Measurements from ENCODE around the gene AUNIP.

AUNIP gene

DNA sequence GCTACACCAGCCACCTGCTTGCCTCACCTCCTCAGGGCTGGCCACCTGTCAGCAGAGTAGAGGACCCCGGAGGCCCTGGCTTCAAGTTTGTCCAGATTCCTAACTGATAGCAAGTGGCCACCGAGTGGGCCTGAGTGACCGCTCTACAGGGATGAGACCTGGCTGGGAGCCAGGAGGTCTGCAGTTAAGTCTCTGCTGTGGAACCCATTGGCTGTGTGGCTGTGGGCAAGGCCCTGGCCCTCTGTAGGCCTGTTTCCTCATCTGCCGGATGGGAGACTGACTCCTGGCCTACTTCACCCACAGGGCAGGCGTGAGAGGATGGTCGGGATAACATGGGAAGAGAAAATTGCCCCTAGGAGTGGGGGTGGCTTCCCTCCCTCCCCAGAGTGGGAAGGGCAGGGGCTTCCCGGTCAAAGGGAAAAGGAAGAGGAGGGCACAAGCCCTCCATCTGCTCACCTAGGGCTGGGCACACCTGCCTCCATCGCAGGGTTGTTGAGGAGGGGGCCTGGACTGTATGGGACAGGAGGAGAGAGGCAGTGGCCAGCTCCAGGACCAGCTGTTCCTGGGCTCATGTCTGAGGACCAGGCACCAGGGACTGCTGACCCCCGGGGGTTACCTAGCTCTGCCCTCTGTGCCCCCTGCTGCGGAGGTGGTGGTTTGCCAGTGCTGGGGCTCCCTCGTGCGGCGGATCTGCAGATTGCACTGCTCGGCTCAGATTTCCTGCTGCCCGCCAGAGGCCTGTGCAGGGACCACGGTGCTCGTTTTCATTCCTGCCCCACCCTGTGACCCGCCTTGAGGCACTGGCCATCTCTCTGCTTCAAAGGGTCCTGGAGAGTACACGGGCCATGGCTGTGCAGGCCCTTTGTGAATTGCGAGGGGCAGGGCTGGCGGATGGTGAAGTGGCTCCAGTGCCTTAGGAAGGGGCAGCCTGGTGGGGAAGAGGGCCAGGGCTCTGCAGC, 48.6 kb downstream of the AUNIP start:
- H3K4me3 ChIP-seq, result no peak overlapping the region
- in situ Hi-C loops (cut with MboI; ENCODE audit: low sequenced_read_pairs), result loop anchor here (10.0 to 25.0 kb wide), 2 partner anchors 398 to 566 kb away; partner anchors contain the start of genes RHCE and RSRP1
- no peaks in the 10 kb centered on the region for H3K9me3 ChIP-seq
- DNase-seq (ENCODE audit: low spot score in 2 of 2), result peak; percentile 35 to 89
- H3K4me1 ChIP-seq, result no peaks in the 10 kb centered on the region
- H3K27me3 ChIP-seq (ENCODE audit: low read depth), result no peaks in the 10 kb centered on the region
- peaks cover 36% of the 10 kb centered on the region for H3K36me3 ChIP-seq (replicated peaks)

DNA sequence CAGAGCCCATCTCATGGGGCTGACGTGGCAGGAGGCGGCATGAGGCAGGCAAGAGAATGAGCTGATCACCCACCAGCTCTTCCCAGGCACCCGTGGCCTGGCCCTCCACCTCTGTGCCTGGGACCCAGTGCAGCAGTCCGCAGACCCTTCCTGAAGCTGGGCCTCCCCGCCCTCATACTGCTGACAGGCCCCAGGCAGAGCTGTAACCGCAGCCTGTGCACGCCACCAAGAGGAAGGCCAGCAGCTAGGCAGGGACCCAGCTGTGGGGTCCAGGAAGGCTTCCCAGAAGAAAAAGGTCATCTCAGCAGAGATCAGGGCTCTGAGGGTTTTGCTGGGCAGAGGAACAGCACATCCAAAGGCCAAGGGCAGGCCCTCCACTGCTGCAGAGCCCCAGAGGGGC, 49.3 kb downstream of the AUNIP start:
- in situ Hi-C loops (cut with MboI; ENCODE audit: low sequenced_read_pairs), result loop anchor here (10.0 to 25.0 kb wide), 2 partner anchors 398 to 565 kb away; partner anchors contain the start of genes RHCE and RSRP1
- H3K4me3 ChIP-seq, result no peak overlapping the region
- peaks cover 43% of the 10 kb centered on the region for H3K36me3 ChIP-seq (replicated peaks)
- H3K4me1 ChIP-seq, result no peaks in the 10 kb centered on the region
- H3K27me3 ChIP-seq (ENCODE audit: low read depth), result no peaks in the 10 kb centered on the region
- no peaks in the 10 kb centered on the region for H3K9me3 ChIP-seq
- DNase-seq (ENCODE audit: low spot score in 2 of 2), result no peak

DNA sequence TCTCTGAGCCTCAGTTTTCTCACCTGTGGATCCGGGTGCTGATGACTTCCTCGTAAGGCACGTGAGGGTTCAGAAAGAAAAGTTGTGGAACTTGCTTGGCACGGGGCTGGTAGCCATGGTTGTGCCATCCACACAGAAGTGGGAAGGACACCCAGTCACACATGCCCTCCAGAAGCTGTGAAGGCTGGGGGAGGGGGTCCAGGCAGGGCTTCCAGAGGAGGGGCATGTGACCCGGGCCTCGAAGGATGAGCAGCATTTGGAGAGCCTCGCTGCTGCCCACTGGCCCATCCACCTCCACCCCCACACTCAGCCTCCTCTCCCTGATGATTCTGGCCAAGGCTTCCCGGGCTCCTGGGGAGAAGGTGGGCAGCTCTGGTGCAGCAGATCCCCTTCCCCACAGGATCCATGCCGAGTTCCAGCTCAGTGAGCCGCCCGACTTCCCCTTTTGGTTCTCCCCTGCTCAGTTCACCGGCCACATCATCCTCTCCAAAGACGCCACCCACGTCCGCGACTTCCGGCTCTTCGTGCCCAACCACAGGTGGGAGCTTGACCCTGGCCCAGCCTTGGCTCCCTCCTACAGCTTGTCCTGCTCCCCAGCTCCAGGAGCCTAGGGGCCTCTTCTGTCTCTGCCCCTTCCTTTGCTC, 49.9 kb downstream of the AUNIP start:
- Histone ChIP-seq H3K9me3 (no peaks in the 10 kb centered on the region), H3K36me3 (replicated peaks) (peaks cover 46% of the 10 kb centered on the region), H3K27me3 (ENCODE audit: low read depth) (no peaks in the 10 kb centered on the region), H3K4me1 (no peaks in the 10 kb centered on the region), H3K4me3 (no peak overlapping the region)
- in situ Hi-C loops (cut with MboI; ENCODE audit: low sequenced_read_pairs), result loop anchor here (25.0 kb wide), 1 partner anchor 397 kb away; the partner anchor contains the start of gene RHCE
- no peak for DNase-seq (ENCODE audit: low spot score in 2 of 2)

DNA sequence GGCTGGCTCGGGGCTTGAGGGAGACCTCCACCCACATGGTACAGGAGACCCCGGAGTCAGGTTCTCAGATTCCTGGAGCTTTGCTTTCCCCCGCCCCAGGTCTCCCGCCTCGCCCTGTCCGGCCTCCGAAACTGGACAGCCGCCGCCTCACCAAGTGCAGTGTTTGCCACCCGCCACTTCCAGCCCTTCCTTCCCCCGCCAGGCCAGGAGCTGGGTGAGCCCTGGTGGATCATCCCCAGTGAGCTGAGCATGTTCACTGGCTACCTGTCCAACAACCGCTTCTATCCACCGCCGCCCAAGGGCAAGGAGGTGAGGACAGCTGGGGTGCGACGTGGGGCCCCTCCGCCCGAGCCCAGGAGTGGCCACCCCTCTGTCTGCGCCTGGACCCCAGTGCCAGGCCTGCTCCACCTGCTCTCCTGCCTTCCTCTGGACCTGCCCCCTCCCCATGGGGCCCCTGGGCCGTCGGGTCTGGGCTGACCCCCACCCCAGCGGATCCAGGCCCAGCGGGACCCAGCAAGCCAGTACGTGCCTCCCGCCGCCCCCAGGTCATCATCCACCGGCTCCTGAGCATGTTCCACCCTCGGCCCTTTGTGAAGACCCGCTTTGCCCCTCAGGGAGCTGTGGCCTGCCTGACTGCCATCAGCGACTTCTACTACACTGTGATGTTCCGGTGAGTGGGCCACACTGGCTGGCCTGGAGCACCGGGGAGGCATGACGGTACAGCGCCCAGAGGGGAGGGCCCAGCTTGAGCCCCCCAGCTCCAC, 50.6 kb downstream of the AUNIP start:
- no peaks in the 10 kb centered on the region for H3K4me1 ChIP-seq
- peaks cover 48% of the 10 kb centered on the region for H3K36me3 ChIP-seq (replicated peaks)
- in situ Hi-C loops (cut with MboI; ENCODE audit: low sequenced_read_pairs), result loop anchor here (25.0 kb wide), 1 partner anchor 396 kb away; the partner anchor contains the start of gene RHCE
- no peak for DNase-seq (ENCODE audit: low spot score in 2 of 2)
- H3K4me3 ChIP-seq, result no peak overlapping the region
- no peaks in the 10 kb centered on the region for H3K9me3 ChIP-seq
- no peaks in the 10 kb centered on the region for H3K27me3 ChIP-seq (ENCODE audit: low read depth)

DNA sequence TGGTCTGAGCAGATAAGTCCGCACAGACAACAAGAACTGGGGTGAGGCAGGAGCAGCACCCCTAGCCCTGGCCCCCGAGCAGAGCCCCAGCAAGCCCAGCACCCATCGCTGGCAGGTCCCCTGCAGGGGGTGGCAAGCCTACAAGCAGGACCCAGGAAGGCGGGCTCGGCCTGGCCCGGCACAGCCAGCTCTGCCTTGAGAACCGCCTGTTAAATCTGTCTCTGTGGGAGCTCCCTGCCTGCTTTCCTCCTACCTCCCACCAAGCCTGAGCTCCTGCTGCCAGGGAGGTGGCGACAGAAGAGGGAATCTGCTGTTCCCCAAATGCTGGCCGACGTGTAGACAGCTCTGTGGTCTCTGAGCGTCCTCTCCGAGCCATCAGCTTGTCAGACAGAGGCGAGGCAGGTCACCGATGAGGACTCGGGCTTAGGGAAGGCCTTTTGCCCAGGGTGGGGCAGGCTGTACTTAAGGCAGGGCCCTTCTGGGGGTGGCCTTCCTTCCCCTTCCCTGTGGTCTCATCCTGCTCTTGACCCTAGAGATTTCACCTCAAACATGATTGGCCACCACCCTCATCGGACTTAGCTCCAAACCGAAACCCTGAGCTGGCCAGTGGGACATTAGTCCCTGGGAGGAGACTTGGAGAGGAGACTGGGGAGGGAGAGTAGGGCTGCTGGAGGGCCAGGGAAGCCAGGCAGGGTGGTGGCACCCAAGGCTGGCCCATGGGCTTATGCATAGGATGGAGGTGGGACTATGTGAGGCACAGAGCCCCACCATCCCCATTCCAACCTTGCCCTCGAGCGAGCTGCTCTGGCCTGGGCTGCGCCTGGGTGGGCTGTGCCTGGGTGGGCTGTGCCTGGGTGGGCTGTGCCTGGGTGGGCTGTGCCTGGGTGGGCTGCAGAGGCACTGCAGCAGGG, 51.5 kb downstream of the AUNIP start:
- no peak overlapping the region for H3K4me3 ChIP-seq
- peaks cover 52% of the 10 kb centered on the region for H3K36me3 ChIP-seq (replicated peaks)
- H3K4me1 ChIP-seq, result peaks cover 4% of the 10 kb centered on the region; the same call in 1 of the 2 replicates
- H3K9me3 ChIP-seq, result no peaks in the 10 kb centered on the region
- H3K27me3 ChIP-seq (ENCODE audit: low read depth), result no peaks in the 10 kb centered on the region
- no peak for DNase-seq (ENCODE audit: low spot score in 2 of 2)
- in situ Hi-C loops (cut with MboI; ENCODE audit: low sequenced_read_pairs), result loop anchor here (25.0 kb wide), 1 partner anchor 395 kb away; the partner anchor contains the start of gene RHCE

DNA sequence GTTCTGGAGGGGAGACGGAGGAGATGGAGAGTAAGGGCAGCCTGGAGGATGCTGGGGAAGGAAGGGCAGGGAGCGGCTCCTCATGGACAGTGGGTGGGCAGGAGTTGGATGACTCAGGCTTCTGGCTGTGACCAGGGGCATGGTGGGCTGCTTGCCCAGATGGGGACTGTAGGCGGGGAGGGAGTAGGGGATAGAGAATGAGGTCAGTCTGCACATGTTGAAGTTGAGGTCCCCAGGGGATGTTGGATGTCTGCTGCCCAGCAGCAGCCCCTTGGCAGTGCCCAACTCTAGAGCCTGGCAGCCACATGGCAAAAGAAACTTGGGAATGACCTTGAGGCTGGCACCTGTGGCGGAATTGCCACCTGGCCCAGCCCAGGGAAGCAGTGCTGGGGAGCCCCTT, 52.8 kb downstream of the AUNIP start:
- in situ Hi-C loops (cut with MboI; ENCODE audit: low sequenced_read_pairs), result loop anchor here (25.0 kb wide), 1 partner anchor 394 kb away; the partner anchor contains the start of gene RHCE
- no peak for DNase-seq (ENCODE audit: low spot score in 2 of 2)
- Histone ChIP-seq H3K27me3 (ENCODE audit: low read depth) (no peaks in the 10 kb centered on the region), H3K9me3 (no peaks in the 10 kb centered on the region), H3K4me3 (no peak overlapping the region), H3K36me3 (replicated peaks) (peaks cover 46% of the 10 kb centered on the region), H3K4me1 (peaks cover 5% of the 10 kb centered on the region)

DNA sequence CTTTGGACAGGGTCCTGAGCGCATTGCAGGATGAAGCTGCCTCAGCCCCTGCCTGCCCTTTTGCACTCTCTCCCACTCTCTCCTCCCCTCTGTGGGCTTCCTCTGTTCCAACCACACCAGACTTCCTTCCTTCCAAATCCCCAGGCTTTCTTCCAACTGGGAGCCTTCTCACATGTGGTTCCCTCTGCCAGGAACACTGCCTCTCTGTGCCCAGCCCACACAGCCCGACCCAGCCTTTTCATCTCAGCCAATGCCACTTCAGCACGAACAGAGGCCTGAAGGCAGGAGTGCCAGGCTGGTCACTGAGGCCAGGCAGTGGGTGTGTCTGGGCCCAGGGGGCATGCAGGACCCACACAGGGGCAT, 53.4 kb downstream of the AUNIP start:
- Histone ChIP-seq H3K36me3 (replicated peaks) (peaks cover 44% of the 10 kb centered on the region), H3K9me3 (no peaks in the 10 kb centered on the region), H3K4me1 (peaks cover 8% of the 10 kb centered on the region), H3K27me3 (ENCODE audit: low read depth) (no peaks in the 10 kb centered on the region), H3K4me3 (no peak overlapping the region)
- in situ Hi-C loops (cut with MboI; ENCODE audit: low sequenced_read_pairs), result loop anchor here (25.0 kb wide), 1 partner anchor 394 kb away; the partner anchor contains the start of gene RHCE
- DNase-seq (ENCODE audit: low spot score in 2 of 2), result no peak

DNA sequence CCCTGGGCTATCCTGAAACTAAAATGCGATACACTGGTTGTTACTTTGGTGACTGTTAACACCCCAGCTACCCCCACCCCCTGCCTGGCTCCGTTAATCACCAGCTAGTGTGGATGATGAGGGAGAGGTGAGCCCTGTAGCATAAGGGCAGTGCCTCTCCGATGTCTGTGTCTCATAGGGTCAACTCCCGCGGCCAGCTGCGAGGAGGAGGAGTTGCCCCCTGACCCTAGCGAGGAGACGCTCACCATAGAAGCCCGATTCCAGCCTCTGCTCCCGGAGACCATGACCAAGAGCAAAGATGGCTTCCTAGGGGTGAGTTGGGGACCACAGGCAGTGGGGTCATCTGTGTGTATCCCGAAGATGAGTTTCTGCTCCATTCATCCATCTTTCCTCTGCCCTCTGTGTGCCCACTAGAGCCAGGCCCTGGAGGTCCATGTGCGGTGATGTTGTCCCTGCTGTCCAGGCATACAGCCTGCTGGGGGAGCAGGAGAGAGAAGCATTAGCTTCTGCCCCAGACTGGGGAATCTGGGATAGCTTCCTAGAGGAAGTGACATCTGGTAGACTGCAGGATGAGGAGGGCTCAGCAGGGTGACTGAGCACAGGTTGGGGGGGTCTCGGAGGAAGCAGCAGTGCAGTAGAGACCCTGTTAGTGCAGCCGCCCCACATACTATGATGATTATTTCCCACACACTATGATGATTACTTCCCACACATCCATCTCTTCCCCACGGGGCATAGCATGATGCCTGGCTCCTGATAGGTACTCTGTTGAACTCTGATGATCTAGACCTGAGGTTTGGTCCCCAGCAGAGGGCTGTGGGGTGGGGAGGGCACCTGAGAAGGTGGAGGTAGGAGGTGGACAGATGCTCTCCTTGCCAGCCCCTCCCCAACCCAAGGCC, 54.0 kb downstream of the AUNIP start:
- no peak for DNase-seq (ENCODE audit: low spot score in 2 of 2)
- in situ Hi-C loops (cut with MboI; ENCODE audit: low sequenced_read_pairs), result loop anchor here (25.0 kb wide), 1 partner anchor 393 kb away; the partner anchor contains the start of gene RHCE
- no peaks in the 10 kb centered on the region for H3K27me3 ChIP-seq (ENCODE audit: low read depth)
- no peak overlapping the region for H3K4me3 ChIP-seq
- peaks cover 11% of the 10 kb centered on the region for H3K4me1 ChIP-seq
- H3K36me3 ChIP-seq (replicated peaks), result peaks cover 38% of the 10 kb centered on the region
- H3K9me3 ChIP-seq, result no peaks in the 10 kb centered on the region

DNA sequence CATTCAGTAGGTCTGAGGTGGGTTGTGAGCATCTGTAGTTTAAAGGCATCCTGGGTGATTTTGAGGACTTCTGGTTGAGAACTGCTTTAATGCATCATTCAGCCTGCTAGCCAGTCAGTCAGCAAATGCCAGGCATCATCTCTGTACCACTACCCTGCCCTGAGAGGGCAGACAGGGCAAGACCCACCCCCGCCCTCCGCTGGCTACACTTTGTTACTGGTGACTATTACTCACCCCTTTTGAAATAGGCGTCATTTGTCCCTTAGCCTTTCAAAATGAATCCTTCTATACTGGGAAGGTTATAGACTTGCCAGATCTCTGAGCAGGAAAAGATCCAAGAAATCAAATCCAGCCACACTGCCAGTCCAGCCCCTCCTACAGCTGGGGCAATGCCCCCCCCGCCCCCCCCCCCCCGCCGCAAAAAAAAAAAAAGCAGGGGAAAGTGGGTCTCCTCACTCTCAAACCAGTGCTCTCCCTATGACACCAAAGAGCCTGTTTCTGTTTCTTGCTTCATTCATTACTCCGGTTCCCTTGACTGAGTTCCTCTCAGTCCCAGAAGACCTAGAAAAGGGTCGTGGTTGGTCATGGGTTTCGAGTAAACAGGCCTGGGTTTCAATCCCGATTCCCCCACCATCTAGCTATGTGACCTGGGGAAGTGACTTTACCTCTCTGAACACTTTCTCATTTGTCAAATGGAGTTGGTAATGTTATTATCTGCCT, 54.9 kb downstream of the AUNIP start:
- H3K36me3 ChIP-seq (replicated peaks), result peaks cover 32% of the 10 kb centered on the region
- in situ Hi-C loops (cut with MboI; ENCODE audit: low sequenced_read_pairs), result loop anchor here (25.0 kb wide), 1 partner anchor 392 kb away; the partner anchor contains the start of gene RHCE
- no peaks in the 10 kb centered on the region for H3K9me3 ChIP-seq
- H3K27me3 ChIP-seq (ENCODE audit: low read depth), result no peaks in the 10 kb centered on the region
- DNase-seq (ENCODE audit: low spot score in 2 of 2), result no peak
- no peak overlapping the region for H3K4me3 ChIP-seq
- peaks cover 15% of the 10 kb centered on the region for H3K4me1 ChIP-seq

DNA sequence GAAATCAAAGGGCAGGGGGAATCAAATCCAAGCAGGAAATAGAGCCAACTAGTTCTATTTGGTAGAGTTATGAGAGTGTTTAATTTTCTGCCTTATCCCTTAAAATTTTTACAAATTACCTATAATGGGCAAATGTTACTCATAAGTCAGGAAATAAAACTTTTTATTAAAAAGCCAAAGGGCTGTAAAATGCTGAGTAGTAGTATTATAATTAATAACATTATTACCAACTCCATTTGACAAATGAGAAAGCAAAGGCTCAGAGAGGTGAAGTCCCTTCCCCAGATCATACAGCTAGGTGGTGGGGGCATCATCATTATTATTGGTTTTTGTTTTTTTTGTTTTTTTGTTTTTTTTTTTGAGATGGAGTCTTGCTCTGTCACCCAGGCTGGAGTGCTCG, 55.9 kb downstream of the AUNIP start:
- Histone ChIP-seq H3K4me1 (peaks cover 15% of the 10 kb centered on the region), H3K4me3 (no peak overlapping the region), H3K27me3 (ENCODE audit: low read depth) (no peaks in the 10 kb centered on the region), H3K36me3 (replicated peaks) (peaks cover 25% of the 10 kb centered on the region), H3K9me3 (no peaks in the 10 kb centered on the region)
- in situ Hi-C loops (cut with MboI; ENCODE audit: low sequenced_read_pairs), result loop anchor here (25.0 kb wide), 1 partner anchor 391 kb away; the partner anchor contains the start of gene RHCE
- DNase-seq (ENCODE audit: low spot score in 2 of 2), result no peak

DNA sequence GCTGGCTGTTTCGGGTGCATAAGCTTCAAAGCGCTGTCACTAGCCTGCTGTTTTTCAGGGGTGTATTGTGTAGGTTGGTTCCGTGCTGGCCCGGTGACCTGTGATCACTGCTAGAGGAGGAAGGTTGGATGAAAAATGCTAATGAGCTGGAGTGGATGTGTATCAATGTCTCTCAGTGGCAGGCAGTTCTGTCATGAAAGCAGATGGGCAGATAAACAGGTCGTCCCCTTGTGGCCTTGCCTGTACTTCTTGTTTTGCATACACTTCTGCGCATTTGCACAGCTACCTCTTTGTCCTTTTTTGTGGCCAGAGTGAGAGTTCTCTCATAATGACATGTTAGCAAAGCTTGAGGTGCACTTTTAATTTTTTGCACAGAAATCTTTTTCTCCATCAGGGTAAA, 56.3 kb downstream of the AUNIP start:
- Histone ChIP-seq H3K4me3 (no peak overlapping the region), H3K4me1 (peaks cover 15% of the 10 kb centered on the region), H3K9me3 (no peaks in the 10 kb centered on the region), H3K36me3 (replicated peaks) (peaks cover 25% of the 10 kb centered on the region), H3K27me3 (ENCODE audit: low read depth) (no peaks in the 10 kb centered on the region)
- in situ Hi-C loops (cut with MboI; ENCODE audit: low sequenced_read_pairs), result loop anchor here (25.0 kb wide), 1 partner anchor 391 kb away; the partner anchor contains the start of gene RHCE
- DNase-seq (ENCODE audit: low spot score in 2 of 2), result no peak
